Hepatic stellate cell (primary cell): ENCODE measurements around the gene MAP4K2.
"Not testable (repeated sequence)": the region's sequence is repeated elsewhere in the genome, so short reads cannot be mapped to it uniquely, and the experiment has no call there.

Experiments used
- DNase-seq: peaks from one replicate; pipeline ENCODE4 v3.0.0; 2011; ENCODE audit warnings: low spot score

The MAP4K2 gene

DNA sequence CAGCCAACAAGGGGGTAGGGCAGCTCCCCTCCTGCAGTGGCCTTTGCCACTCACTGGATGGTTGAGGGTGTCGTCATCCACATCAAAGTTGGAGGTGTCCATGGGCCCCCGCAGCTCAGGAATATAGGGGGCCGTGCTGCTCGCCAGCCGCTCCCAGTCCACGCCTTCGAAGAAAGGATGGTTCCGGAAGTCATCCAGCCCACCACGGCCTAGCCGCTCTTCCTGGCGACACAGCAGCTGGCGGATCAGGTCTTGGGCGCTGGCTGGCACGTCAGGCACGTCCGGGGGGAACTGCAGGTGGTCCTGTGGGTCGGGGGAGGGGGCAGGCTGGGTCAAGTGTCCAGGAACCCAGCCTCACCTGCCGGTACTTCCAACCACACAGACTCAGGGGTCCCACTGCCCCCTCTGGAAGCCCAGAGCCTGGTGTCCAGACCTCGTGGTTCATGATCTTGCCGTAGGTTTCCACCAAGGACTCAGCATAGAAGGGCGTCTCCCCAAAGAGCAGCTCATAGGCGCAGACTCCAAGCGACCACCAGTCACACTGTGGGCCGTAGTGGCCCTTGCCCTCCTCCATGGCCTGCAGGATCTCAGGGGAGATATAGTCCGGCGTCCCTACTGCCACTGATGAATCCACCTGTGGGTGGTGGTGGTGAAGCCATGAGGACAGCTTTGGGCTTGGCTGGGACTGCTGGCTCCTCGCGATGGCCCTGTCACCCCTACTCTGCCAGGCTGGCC is 35.8 kb upstream of the MAP4K2 start:
- no peak for DNase-seq

DNA sequence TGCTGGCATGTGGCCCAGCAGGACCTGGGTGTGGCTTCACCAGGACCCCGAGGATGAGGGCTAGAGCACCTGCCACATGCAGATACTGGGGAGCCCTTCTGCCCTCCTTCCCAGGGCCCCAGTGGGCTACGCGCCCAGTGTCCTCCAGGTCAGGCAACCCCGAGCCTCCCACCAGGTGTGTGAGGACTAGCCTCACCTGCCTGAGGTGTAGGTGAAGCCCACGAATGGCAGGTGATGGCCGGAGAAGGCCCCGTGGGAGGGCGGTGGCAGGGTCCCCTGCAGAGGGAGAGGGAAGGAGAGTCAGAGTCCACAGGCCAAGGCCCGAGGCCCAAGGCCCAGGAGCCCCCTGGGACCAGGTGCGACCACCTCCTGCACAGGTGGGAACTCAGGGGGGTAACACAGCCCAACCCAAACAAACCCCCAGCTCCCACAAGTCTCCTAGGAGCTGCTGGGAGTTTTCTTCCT is 34.9 kb upstream of the MAP4K2 start:
- no peak for DNase-seq

DNA sequence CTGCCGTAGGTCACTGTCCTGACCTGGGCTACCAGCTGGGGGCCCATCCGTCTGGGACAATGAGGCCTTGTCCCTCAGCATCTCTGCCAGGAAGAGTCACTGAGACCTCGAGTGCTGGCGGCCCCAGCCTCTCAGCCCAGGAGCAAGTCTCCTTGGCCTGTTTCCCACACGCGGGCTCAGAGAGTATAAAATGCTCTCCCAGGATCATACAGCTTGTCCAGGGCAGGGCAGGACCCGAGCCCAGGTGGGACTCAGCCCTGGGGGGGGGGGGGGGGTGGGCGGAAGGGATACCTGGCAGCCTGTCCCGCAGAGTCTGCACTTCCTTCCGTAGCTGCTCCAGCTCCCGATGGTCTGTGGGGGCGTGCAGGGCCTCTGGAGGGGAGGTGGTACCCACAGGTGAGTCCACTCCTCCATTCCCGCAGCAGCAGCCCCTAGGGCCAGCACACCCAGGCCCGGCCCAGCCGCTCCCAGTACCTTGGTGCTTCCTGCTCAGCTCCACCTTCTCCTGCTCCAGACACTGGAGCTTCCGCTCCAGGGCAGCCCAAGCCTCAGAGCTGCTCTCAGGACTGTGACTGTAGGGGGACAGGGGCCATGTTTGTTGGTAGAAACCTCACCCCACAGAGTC is 33.5 kb upstream of the MAP4K2 start:
- DNase-seq, result no peak

- DNase-seq, result no peak
Measured at GRCh38 chr11:64835616-64836447, 32.8 kb upstream of the MAP4K2 start.

- peak; percentile 58 for DNase-seq
Measured at GRCh38 chr11:64834723-64835615, 32.0 kb upstream of the MAP4K2 start.

DNA sequence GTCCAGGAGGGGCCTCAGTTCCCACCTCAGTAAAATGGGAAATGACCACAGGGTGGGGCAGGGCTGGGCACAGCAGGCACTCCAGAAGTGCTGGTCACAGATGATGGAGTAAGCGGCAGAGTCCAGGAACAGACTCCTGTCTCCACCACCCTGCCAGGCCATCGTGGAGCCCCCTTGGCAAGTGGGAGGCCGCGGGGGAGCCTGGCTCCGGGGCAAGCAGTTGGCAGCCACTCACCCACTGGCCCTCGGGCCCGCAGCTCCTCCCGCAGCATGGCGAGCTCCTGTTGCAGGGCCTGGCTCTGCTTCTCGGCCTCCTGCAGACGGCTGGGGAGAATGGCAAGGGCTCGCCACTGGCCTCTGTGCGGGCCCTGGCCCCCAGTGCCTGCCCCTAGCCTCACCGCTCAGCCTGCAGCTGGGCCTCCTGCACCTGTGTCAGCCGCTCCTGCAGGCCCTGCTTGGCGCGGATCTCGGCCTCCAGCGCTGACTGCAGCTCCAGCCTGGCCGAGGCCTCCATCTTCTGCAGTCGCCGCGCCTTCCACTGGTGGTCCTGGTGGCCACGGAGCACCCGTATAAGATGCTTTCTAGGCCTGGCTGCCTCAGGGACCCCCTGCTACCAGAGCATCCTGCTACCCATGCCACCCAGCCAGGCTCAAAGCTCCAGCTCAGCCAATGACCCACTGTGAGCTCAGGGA is 31.2 kb upstream of the MAP4K2 start:
- DNase-seq, result no peak

DNA sequence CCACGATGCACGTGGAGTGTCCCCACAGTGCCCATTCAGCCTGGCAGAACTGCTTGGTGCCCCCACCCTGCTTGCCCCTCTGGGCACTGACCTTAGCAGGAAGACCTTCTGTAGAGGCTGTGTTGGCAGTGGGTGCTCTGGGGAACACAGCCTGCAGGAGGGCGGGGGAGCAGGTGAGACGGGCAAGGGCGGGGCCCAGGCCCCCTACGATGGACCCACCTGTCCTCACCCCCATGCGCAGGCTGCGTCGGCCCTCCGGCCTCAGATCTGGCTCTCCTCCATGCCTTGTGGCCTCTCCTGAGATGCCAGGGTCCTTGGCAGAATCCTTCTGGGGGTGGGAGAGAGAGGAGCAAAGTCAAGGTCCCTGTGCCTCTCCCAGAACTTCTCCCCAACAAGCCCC is 30.5 kb upstream of the MAP4K2 start:
- DNase-seq, result no peak

GRCh38 chr11:64833198-64833502 is 30.1 kb upstream of the MAP4K2 start:
- no peak for DNase-seq

- DNase-seq, result no peak
Measured at GRCh38 chr11:64832467-64833197, 29.6 kb upstream of the MAP4K2 start.

DNA sequence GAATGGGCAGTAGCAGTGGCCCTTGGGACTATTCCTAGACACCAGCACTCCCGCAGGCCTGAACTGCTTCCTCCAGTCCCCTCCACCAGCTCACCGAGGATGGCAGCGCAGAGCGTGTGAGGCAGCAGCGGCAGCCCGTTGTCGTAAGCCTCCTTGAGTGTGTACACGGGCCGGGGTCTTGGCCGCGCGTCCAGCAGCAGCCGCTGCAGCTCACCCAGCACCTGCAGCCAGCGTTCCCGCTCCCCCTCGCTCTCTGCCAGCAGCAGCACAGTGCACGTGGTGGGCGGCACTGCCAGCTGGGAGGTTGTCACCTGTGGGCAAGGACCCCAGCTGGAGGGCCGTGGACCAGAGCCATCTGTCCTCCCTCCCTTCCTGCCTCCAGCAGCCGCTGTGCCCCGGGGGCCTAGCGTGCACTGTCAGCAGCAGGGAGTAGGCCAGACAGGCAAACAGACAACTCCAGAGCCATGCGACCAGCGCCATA is 28.4 kb upstream of the MAP4K2 start:
- DNase-seq, result no peak

- DNase-seq, result no peak
Measured at GRCh38 chr11:64829536-64830251, 26.7 kb upstream of the MAP4K2 start.

DNA sequence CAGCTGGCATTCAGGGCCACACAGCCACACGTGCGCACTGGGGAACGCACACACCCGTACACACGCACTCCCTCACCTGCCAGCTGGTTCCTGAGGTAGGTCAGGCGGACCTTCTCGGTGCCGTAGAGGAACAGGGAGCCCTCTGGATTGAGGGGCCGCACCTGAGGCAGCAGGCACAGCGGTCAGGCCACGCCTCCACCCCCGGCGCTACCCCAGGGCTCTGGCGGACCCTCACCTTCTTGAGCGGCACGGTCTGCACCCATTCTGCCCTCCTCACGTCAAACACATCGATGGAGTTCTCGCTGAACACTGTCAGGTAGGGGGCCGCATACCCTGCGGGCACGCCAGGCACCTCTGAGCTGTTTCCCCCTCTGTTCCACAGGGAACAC is 24.4 kb upstream of the MAP4K2 start:
- DNase-seq, result no peak

DNA sequence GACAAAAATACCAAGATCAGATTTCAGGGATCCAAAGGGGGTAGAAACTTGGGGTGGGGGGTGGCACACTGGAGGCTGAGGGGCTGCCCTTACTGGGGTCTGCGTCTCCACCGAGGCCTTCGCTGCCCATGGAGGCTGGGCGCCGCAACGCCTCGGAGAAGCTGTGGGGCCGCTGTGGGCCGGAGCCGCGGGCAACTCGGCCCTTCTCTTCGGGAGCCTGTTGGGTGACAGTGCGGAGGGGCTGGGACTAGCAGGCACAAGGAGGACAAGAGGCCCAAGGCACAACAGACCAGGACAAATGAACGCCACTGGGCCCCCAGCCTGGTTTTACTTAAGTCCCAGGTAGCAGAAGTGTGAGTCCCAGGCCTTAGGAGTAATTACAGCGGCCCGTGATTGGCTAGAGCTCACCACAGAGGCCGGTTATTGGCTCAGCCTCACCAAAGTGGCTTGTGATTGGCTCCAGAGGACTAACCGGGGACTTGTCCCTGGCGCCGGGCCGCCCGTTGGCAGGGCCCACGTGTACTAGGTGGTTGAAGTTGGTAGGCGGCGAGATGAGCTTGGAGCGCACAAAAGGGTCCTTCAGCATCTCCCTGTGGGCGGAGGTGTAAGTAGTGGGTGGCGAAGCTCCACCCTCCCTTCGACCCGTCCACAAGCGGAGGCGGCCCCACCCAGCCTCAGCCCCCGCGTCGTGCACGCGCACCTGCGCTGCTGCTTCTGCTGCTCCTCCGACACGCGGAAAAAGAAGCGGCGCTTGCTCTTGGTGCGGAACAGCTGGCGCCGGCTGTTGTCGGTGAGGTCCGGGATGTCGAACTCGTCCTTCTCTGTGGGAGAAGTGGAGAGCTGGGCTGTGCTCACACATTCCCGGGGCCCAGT is 23.8 kb upstream of the MAP4K2 start:
- no peak for DNase-seq

DNA sequence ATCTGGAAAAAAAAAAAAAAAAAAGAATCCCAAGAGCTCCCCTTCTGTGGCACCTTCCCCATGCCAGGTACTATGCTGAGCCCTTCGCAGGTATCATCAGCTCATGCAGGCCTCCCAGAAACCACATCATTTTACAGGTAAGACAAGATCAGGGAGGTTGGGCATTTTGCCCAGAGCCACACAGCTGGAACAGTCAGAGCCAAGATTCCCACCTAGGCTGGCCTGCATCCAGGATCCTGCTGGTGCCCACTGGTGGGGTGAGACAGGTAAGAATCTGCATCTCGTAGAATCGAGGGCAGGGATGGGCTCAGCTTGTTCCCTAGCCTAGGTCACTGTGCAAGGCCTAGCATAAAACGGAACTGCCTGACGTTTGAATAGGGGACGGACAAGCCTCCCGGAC is 23.0 kb upstream of the MAP4K2 start:
- no peak for DNase-seq

DNA sequence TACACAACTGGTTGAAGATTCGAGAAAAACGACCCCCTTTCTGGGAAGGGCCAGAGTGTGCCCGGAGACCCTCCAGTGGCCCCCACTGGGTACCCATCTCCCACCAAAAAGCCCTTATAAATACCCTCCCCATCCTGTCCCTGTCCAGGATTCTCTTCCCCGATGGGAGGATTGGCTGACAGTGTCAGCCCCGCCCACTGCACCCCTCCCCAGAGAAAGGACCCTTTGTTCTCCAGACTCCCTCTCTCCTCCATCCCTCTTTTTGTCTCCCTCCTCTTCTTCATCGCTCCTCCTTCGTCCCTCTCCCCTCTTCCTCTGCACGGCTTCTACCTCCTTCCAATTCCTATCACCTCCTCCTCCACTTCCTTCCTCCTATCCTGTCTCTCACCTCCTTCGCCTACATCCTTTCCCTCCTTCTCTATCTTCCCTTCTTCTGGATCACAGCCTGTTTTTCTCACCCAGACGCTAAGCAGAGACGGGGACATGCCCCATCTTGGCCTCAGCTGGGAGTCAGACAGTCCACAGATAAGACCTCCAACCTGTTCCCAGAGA is 20.6 kb upstream of the MAP4K2 start:
- no peak for DNase-seq

GRCh38 chr11:64817476-64817875 is 14.5 kb upstream of the MAP4K2 start:
- DNase-seq, result no peak

- DNase-seq, result not testable (repeated sequence)
Measured at GRCh38 chr11:64815433-64815832, 12.4 kb upstream of the MAP4K2 start.

DNA sequence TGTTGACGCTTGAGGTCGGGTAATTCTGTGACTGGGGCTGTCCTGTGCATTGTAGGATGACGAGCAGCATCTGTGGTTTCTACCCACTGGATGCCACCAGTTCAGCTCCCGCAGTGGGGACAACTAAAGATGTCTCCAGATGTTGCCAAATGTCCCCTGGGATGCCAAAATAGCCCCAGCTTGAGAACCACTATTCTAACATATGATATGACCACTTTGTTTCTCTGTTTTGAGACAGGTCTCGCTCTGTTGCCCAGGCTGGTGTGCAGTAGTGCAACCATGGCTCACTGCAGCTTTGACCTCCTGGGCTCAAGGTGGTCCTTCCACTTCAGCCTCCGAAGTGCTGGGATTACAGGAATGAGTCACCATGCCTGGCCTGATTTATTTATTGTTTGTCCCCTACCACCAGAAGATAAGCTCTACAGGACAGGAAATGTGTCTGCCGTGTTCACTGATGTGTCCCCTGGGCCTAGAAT is 11.7 kb upstream of the MAP4K2 start:
- DNase-seq, result no peak

- no peak for DNase-seq
Measured at GRCh38 chr11:64813826-64814225, 10.8 kb upstream of the MAP4K2 start.
